GM19351 (cell line): ENCODE data around the gene BTAF1.
"Not testable (repeated sequence)": the region's sequence is repeated elsewhere in the genome, so short reads cannot be mapped to it uniquely, and the experiment has no call there.

ENCODE experiments used
- ATAC-seq: cut with Tn5 transposase; IDR thresholded peaks from one replicate; pipeline ENCODE4 v1.9.1; 2021; ENCODE audit warnings: mild to moderate bottlenecking, moderate library complexity; ENCODE audit not compliant: unreplicated experiment

The BTAF1 gene

GRCh38 chr10:91923371-91924211, at the start of gene BTAF1:
TSS of gene BTAF1 (plus strand) at chr10:91923770. CDS start at chr10:91924077, 307 bp downstream.
- ATAC-seq: peak; percentile 95

GRCh38 chr10:91875156-91875555, 48.4 kb upstream of the BTAF1 start:
- ATAC-seq: no peak

GRCh38 chr10:91875779-91876178, 47.8 kb upstream of the BTAF1 start:
- ATAC-seq: no peak

- no peak for ATAC-seq
Observed at GRCh38 chr10:91879515-91880170, 43.9 kb upstream of the BTAF1 start.

- no peak for ATAC-seq
Observed at GRCh38 chr10:91880310-91880709, 43.3 kb upstream of the BTAF1 start.

- ATAC-seq: no peak
Observed at GRCh38 chr10:91883549-91884444, 39.8 kb upstream of the BTAF1 start.

GRCh38 chr10:91884536-91884935, 39.0 kb upstream of the BTAF1 start:
- no peak for ATAC-seq

GRCh38 chr10:91885362-91886079, 38.0 kb upstream of the BTAF1 start:
- ATAC-seq: no peak

- no peak for ATAC-seq
Observed at GRCh38 chr10:91886954-91887271, 36.7 kb upstream of the BTAF1 start.

- no peak for ATAC-seq
Observed at GRCh38 chr10:91887272-91888076, 36.1 kb upstream of the BTAF1 start.

- no peak for ATAC-seq
Observed at GRCh38 chr10:91891125-91892001, 32.2 kb upstream of the BTAF1 start.

- no peak for ATAC-seq
Observed at GRCh38 chr10:91893051-91893450, 30.5 kb upstream of the BTAF1 start.

GRCh38 chr10:91894261-91894685, 29.3 kb upstream of the BTAF1 start:
- ATAC-seq: not testable (repeated sequence)

GRCh38 chr10:91896212-91896756, 27.3 kb upstream of the BTAF1 start:
- ATAC-seq: no peak

GRCh38 chr10:91897421-91897820, 26.1 kb upstream of the BTAF1 start:
- no peak for ATAC-seq

- ATAC-seq: no peak
Observed at GRCh38 chr10:91901784-91902677, 21.5 kb upstream of the BTAF1 start.

GRCh38 chr10:91907033-91907594, 16.5 kb upstream of the BTAF1 start:
- no peak for ATAC-seq
